ENCODE data around the gene GKN2. TPM values are rescaled to one million over a fixed set of nuclear protein-coding genes. Genes with fewer than 3 reads are reported as not detected.

Gene GKN2
- total RNA-seq, 3 donors from 2014 or later = not detected

DNA sequence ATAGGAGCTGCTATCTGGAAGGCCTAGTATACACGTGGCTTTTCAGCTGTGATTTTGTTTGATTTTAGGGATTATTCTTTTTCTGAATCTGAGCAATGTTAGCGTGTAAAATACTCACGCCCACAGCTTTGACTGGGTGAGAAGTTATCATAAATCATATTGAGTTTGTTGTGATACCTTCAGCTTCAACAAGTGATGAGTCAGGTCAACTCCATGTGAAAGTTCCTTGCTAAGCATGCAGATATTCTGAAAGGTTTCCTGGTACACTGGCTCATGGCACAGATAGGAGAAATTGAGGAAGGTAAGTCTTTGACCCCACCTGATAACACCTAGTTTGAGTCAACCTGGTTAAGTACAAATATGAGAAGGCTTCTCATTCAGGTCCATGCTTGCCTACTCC lies 21.6 kb upstream of the GKN2 start, which contains the start of gene GKN1:
GKN1 (plus strand) TSS at position 386 of the 400 bp plus-strand sequence. CDS start 42 bp downstream, outside the sequence.
- H3K4me3 ChIP-seq = no peak within 1 kb of the TSS
- H3K36me3 ChIP-seq = no peaks in the 10 kb centered on the region
- DNase-seq (ENCODE audit: low spot score in 2 of 2) = no peak
- no peak within 1 kb of the TSS for H3K27ac ChIP-seq
- no peaks in the 10 kb centered on the region for H3K4me1 ChIP-seq
- intact Hi-C loops (cut with DNase I; ENCODE audit: low total_unique reads) = no loop called here
- no peaks in the 10 kb centered on the region for H3K27me3 ChIP-seq
- H3K9me3 ChIP-seq = no peaks in the 10 kb centered on the region
- TF ChIP-seq POLR2A (IDR thresholded peaks at IDR 0.05) (no peak), POLR2AphosphoS5 (IDR thresholded peaks at IDR 0.05) (no peak)
- TF ChIP-seq, protein P1, sequence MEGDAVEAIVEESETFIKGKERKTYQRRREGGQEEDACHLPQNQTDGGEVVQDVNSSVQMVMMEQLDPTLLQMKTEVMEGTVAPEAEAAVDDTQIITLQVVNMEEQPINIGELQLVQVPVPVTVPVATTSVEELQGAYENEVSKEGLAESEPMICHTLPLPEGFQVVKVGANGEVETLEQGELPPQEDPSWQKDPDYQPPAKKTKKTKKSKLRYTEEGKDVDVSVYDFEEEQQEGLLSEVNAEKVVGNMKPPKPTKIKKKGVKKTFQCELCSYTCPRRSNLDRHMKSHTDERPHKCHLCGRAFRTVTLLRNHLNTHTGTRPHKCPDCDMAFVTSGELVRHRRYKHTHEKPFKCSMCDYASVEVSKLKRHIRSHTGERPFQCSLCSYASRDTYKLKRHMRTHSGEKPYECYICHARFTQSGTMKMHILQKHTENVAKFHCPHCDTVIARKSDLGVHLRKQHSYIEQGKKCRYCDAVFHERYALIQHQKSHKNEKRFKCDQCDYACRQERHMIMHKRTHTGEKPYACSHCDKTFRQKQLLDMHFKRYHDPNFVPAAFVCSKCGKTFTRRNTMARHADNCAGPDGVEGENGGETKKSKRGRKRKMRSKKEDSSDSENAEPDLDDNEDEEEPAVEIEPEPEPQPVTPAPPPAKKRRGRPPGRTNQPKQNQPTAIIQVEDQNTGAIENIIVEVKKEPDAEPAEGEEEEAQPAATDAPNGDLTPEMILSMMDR (IDR thresholded peaks at IDR 0.05) = no peak

- H3K27ac ChIP-seq = no peak overlapping the region
- TF ChIP-seq POLR2A (IDR thresholded peaks at IDR 0.05) (no peak), POLR2AphosphoS5 (IDR thresholded peaks at IDR 0.05) (no peak)
- TF ChIP-seq, protein P1 (IDR thresholded peaks at IDR 0.05) = no peak
- H3K4me1 ChIP-seq = no peaks in the 10 kb centered on the region
- intact Hi-C loops (cut with DNase I; ENCODE audit: low total_unique reads) = no loop called here
- no peaks in the 10 kb centered on the region for H3K36me3 ChIP-seq
- no peaks in the 10 kb centered on the region for H3K9me3 ChIP-seq
- no peak for DNase-seq (ENCODE audit: low spot score in 2 of 2)
- no peaks in the 10 kb centered on the region for H3K27me3 ChIP-seq
- H3K4me3 ChIP-seq = no peak overlapping the region
Observed at GRCh38 chr2:68971591-68972231, 19.0 kb upstream of the GKN2 start.

DNA sequence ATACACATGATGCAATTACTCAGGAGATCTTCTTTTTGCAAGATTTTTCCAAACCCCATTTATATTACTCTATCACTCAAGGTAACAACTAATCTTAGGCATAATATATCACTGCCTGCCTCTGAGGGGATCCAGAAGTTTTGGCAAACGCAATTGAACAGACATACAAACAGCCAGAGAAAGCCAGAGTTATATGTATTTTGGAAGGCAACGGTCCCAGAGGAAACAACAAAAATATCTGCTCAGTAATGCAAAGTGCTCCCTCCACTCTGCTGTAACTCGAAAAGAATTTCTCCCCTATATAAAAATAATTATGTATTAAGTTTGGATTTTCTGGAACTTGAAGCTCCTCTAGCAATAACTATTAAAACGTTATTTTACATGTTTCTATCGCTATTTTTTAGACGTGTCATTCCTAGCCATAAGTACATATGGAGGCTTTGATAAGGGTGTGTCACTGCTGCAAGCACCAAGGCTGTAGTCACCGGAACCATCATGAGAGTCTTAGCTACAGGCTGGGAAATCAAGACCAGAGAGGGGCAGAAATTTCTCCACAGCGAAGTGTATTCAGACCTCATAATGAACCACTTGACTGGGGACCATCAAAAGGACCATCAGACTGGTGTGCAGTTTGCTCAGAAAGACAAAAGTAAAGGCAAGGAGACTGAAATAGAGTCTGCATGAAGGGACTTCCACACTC lies 18.0 kb upstream of the GKN2 start:
- H3K36me3 ChIP-seq = no peaks in the 10 kb centered on the region
- TF ChIP-seq POLR2AphosphoS5 (IDR thresholded peaks at IDR 0.05) = no peak
- TF ChIP-seq, protein P1 (IDR thresholded peaks at IDR 0.05) = no peak
- TF ChIP-seq POLR2A (IDR thresholded peaks at IDR 0.05) = no peak
- no peaks in the 10 kb centered on the region for H3K27me3 ChIP-seq
- no peak overlapping the region for H3K4me3 ChIP-seq
- no peak overlapping the region for H3K27ac ChIP-seq
- DNase-seq (ENCODE audit: low spot score in 2 of 2) = no peak
- no peaks in the 10 kb centered on the region for H3K9me3 ChIP-seq
- no peaks in the 10 kb centered on the region for H3K4me1 ChIP-seq
- intact Hi-C loops (cut with DNase I; ENCODE audit: low total_unique reads) = no loop called here

- H3K4me1 ChIP-seq = no peaks in the 10 kb centered on the region
- H3K36me3 ChIP-seq = no peaks in the 10 kb centered on the region
- no peak for TF ChIP-seq POLR2AphosphoS5 (IDR thresholded peaks at IDR 0.05)
- TF ChIP-seq, protein P1 (IDR thresholded peaks at IDR 0.05) = no peak
- TF ChIP-seq POLR2A (IDR thresholded peaks at IDR 0.05) = no peak
- H3K9me3 ChIP-seq = no peaks in the 10 kb centered on the region
- no peaks in the 10 kb centered on the region for H3K27me3 ChIP-seq
- H3K4me3 ChIP-seq = no peak overlapping the region
- H3K27ac ChIP-seq = no peak overlapping the region
- DNase-seq (ENCODE audit: low spot score in 2 of 2) = no peak
- intact Hi-C loops (cut with DNase I; ENCODE audit: low total_unique reads) = no loop called here
Observed at GRCh38 chr2:68969736-68970490, 17.2 kb upstream of the GKN2 start.

- no peaks in the 10 kb centered on the region for H3K27me3 ChIP-seq
- H3K36me3 ChIP-seq = no peaks in the 10 kb centered on the region
- TF ChIP-seq POLR2AphosphoS5 (IDR thresholded peaks at IDR 0.05) = no peak
- TF ChIP-seq, protein P1 (IDR thresholded peaks at IDR 0.05) = no peak
- TF ChIP-seq POLR2A (IDR thresholded peaks at IDR 0.05) = no peak
- intact Hi-C loops (cut with DNase I; ENCODE audit: low total_unique reads) = no loop called here
- no peak overlapping the region for H3K4me3 ChIP-seq
- H3K9me3 ChIP-seq = no peaks in the 10 kb centered on the region
- no peak for DNase-seq (ENCODE audit: low spot score in 2 of 2)
- no peak overlapping the region for H3K27ac ChIP-seq
- no peaks in the 10 kb centered on the region for H3K4me1 ChIP-seq
Observed at GRCh38 chr2:68968221-68968620, 15.5 kb upstream of the GKN2 start.
